Left lung (tissue), 10 donors: ENCODE measurements around the gene KIF26B. TPM values are rescaled to one million over a fixed set of nuclear protein-coding genes. Genes with fewer than 3 reads are reported as not detected.
A peak's percentile ranks its signal among the peaks of the same experiment; 100 is the strongest.

Source experiments
- ATAC-seq: fragments of 200-7000 bp; cut with Tn5 transposase; one replicate; pipeline ENCODE4 v1.9.1; 2020; ENCODE audit warnings: moderate library complexity
- DNase-seq, 4 donors: peaks; one replicate each; pipeline ENCODE4 v3.0.0-alpha.2; 2013 to 2020
- H3K27ac ChIP-seq, 2 donors: fragments of 200-600 bp; sonication (generic) in 1 of 2; one replicate each; pipeline versions ENCODE4 v1.5.0 to v1.8.0; 2020 to 2021
- H3K27me3 ChIP-seq, 2 donors: fragments of 200-600 bp; sonication (generic) in 1 of 2; one replicate each; pipeline versions ENCODE4 v1.5.0 to v1.8.0; 2020 to 2021
- H3K36me3 ChIP-seq, 2 donors: fragments of 200-600 bp; sonication (generic) in 1 of 2; one replicate each; pipeline versions ENCODE4 v1.5.0 to v1.8.0; 2020 to 2021
- H3K4me1 ChIP-seq, 2 donors: fragments of 200-600 bp; one replicate each; pipeline ENCODE4 v1.8.0; 2021
- H3K4me3 ChIP-seq, 2 donors: fragments of 200-600 bp; sonication (generic) in 1 of 2; one replicate each; pipeline versions ENCODE4 v1.5.0 to v1.8.0; 2020 to 2021; ENCODE audit warnings: mild to moderate bottlenecking in 1 of 2
- H3K9me3 ChIP-seq, 2 donors: fragments of 200-600 bp; sonication (generic) in 1 of 2; one replicate each; pipeline versions ENCODE4 v1.5.0 to v1.8.0; 2020 to 2021
- intact Hi-C, 2 donors: fragments of 100-400 bp; cut with DNase I; formaldehyde crosslinking; loops; one replicate each; pipeline versions ENCODE4 v1.11.2 to v1.14.2; 2022
- polyA plus RNA-seq, 6 donors: library from polyadenylated mRNA; unstranded; fragments of 120-200 nt; gene quantifications; one replicate each; pipeline ENCODE4 v1.2.1, GENCODE V29; 2013; ENCODE audit not compliant: insufficient read length in 6 of 6
- total RNA-seq, 2 donors: library from RNA; stranded (reverse); fragmentation: NEBNext Ultra II Directional; extraction: Animal tissue kit (Norgen Biotek cat#: 25700); gene quantifications; one replicate each; pipeline ENCODE4 v1.2.1, GENCODE V29; 2021
- TF ChIP-seq, protein P1 (sequence below), 2 donors: fragments of 200-600 bp; sonication (generic) in 1 of 2; IDR thresholded peaks; one replicate each; pipeline versions ENCODE4 v1.5.0 to v1.8.0; 2021; ENCODE audit warnings: antibody characterized with exemption in 2 of 2
- donor health status: DM: no; HTN: yes; CAD: no.
- donor health status: DM: no; HTN: no; CAD: no.

KIF26B gene
- total and polyA plus RNA-seq, 8 donors = 3.9 to 28.3 (median 6.5) TPM

DNA sequence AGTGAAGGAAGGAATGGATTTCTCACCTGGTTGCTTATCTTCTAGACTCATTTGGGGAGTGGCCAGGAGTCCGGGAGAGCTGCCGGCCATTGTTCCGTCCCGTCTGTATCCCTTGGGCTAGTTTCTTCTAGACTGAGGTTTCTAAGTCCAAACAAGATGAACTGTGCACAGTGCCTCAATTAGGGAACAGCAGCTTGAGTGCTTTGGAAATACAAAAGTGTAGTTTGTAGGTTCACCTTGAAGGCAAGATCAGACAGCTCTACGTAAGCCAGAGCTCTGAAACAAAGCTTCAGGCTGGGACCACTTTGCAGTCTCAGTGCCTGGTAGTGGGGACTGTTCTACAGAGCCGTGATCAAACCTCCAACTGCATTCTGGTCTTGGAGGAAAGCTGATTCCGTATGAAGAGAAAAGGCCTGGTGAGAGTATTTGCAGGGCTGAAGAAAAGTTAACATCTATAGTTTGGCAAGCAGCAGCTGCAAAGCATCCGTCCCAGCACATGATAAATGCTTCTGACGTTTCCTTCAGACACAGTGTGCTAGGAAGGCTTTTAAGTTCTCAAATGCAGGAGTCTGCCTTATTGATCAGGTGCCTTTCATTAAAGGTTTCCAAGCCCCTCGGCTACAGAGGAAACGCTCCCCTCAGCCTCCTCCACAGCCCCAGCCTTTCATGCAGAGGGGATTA is 432.8 kb downstream of the KIF26B start:
- DNase-seq = peak in 1 of 4 donors; percentile 54
- ATAC-seq = no peak
- H3K27me3 ChIP-seq = no peaks in the 10 kb centered on the region
- no peak overlapping the region for H3K27ac ChIP-seq
- H3K36me3 ChIP-seq = no peaks in the 10 kb centered on the region
- no peaks in the 10 kb centered on the region for H3K9me3 ChIP-seq
- H3K4me1 ChIP-seq = no peaks in the 10 kb centered on the region
- intact Hi-C loops = no loop called here
- H3K4me3 ChIP-seq = no peak overlapping the region
- TF ChIP-seq, protein P1, sequence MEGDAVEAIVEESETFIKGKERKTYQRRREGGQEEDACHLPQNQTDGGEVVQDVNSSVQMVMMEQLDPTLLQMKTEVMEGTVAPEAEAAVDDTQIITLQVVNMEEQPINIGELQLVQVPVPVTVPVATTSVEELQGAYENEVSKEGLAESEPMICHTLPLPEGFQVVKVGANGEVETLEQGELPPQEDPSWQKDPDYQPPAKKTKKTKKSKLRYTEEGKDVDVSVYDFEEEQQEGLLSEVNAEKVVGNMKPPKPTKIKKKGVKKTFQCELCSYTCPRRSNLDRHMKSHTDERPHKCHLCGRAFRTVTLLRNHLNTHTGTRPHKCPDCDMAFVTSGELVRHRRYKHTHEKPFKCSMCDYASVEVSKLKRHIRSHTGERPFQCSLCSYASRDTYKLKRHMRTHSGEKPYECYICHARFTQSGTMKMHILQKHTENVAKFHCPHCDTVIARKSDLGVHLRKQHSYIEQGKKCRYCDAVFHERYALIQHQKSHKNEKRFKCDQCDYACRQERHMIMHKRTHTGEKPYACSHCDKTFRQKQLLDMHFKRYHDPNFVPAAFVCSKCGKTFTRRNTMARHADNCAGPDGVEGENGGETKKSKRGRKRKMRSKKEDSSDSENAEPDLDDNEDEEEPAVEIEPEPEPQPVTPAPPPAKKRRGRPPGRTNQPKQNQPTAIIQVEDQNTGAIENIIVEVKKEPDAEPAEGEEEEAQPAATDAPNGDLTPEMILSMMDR (IDR thresholded peaks at IDR 0.05) = no peak

DNA sequence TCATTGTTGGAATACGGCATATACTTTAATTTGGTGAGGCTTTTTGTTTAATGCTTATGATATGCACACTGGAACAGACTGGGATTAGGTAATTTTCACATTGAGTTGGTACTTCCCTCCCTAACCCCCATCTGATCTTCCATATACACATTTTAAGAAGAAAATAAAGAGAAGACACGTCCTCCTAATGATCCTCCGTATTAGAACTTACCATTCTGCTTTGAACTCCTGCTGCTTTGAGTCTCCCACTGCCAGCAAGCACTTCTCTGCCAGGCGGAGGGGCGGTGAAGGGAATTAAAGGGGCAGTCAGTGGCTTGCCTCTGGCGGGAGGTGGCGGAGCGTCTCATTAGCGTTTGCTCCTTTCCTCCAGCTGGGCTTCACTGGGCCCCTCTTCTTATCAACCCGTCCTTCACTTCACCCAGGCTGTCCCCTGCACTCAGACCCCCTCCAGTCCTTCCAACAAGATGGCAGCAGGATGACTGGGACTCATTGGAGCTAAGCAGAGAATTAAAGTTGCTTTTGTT is 433.4 kb downstream of the KIF26B start:
- no peak for ATAC-seq
- Histone ChIP-seq H3K9me3 (no peaks in the 10 kb centered on the region), H3K4me1 (no peaks in the 10 kb centered on the region), H3K4me3 (no peak overlapping the region), H3K27ac (no peak overlapping the region), H3K36me3 (no peaks in the 10 kb centered on the region), H3K27me3 (no peaks in the 10 kb centered on the region)
- TF ChIP-seq, protein P1 (IDR thresholded peaks at IDR 0.05) = no peak
- no peak for DNase-seq
- intact Hi-C loops = no loop called here

DNA sequence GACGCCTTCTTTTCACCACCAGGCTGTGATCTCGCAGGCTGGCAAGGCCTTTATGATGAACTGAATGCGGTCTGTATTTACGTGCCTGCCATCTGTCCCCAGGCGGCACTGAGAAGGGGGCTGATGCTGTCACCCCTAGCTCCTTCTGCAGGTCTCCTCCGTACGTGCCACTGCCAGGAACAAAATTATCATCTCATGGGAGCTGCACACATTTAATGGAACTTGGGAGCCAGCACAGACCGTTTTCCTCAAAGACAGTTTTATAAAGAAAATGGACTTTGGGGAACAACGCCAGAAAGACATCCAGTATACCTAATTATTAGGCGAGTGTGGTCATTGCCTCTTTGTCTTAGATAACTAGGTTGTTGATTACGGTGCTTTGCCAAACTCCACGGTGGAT is 434.5 kb downstream of the KIF26B start:
- TF ChIP-seq, protein P1 (IDR thresholded peaks at IDR 0.05) = no peak
- DNase-seq (no peak), ATAC-seq (no peak)
- H3K27me3 ChIP-seq = no peaks in the 10 kb centered on the region
- H3K9me3 ChIP-seq = no peaks in the 10 kb centered on the region
- intact Hi-C loops = no loop called here
- H3K27ac ChIP-seq = no peak overlapping the region
- no peaks in the 10 kb centered on the region for H3K4me1 ChIP-seq
- no peaks in the 10 kb centered on the region for H3K36me3 ChIP-seq
- H3K4me3 ChIP-seq = no peak overlapping the region

DNA sequence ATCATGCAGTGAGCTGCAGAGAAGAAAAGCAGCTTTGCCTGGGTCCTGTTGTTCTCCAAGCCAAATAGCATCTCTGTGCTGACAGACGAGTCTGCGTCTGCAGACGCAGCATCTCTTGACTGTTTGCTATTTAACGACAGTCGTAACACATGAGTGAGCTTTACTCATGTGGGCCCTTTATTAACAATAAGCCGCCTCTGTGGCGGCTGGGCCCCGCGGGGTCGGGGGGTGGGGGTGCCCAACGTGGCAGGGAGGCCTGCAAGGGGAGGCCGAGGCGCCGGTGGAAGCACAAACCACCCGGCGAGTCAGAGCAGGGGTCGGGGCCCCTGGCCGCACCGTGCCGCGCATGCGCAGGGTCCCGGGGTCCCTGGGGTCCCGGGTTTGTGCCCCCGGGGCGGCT is 435.1 kb downstream of the KIF26B start:
- TF ChIP-seq, protein P1 (IDR thresholded peaks at IDR 0.05) = no peak
- DNase-seq (no peak), ATAC-seq (no peak)
- H3K36me3 ChIP-seq = no peaks in the 10 kb centered on the region
- no peaks in the 10 kb centered on the region for H3K4me1 ChIP-seq
- intact Hi-C loops = no loop called here
- no peaks in the 10 kb centered on the region for H3K27me3 ChIP-seq
- H3K4me3 ChIP-seq = no peak overlapping the region
- H3K27ac ChIP-seq = no peak overlapping the region
- no peaks in the 10 kb centered on the region for H3K9me3 ChIP-seq

DNA sequence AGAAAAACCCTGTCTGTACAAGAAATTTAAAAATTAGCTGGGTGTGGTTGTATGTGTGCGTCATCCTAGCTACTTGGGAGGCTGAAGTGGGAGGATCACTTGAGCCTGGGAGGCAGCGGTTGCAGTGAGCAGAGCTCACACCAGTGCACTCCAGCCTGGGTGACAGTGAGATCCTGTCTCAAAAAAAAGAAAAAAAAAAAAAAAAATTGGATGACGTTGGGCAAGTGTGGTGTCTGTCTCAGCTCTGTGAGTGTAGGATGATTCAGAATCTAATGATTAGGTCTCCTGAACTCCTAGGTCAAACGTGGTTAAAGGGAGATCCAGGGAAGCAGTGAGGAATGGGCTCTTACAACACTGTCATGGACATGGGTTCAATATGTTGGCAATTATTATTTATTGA is 435.9 kb downstream of the KIF26B start:
- H3K27me3 ChIP-seq = no peaks in the 10 kb centered on the region
- intact Hi-C loops = no loop called here
- H3K4me1 ChIP-seq = no peaks in the 10 kb centered on the region
- no peaks in the 10 kb centered on the region for H3K36me3 ChIP-seq
- H3K4me3 ChIP-seq = no peak overlapping the region
- H3K27ac ChIP-seq = no peak overlapping the region
- DNase-seq = no peak
- TF ChIP-seq, protein P1 (IDR thresholded peaks at IDR 0.05) = no peak
- ATAC-seq = no peak
- H3K9me3 ChIP-seq = no peaks in the 10 kb centered on the region
